K562 (cell line): Measurements from ENCODE around the gene KCNK6. TPM values are rescaled to one million over a fixed set of nuclear protein-coding genes. Genes with fewer than 3 reads are reported as not detected.

Source experiments
- ATAC-seq: fragments of 200-7000 bp; cut with Tn5 transposase; 3 replicates; pipeline ENCODE4 v1.9.1; 2020; ENCODE audit warnings: moderate library complexity
- BruUV-seq: library from RNA; stranded (reverse); fragments of 400-500 nt; replicated peaks from 2 replicates; lab custom pipeline; 2021; lab: Mats Ljungman, UMichigan
- CTCF ChIA-PET: fragments of 300-600 bp; formaldehyde crosslinking; extraction: SDS; loops from one replicate; lab custom pipeline; 2021; ENCODE audit warnings: low intra/inter-chr PET ratio; lab: Yijun Ruan, JAX
- POLR2A ChIA-PET: fragments of 300-600, 350-650 bp; sonication (Branson Sonifier 250); formaldehyde crosslinking; extraction: SDS; loops from one replicate; lab custom pipeline; 2021; ENCODE audit warnings: antibody characterized with exemption, inconsistent platforms; lab: Yijun Ruan, JAX
- DNase-seq, 4 experiments: peaks; one replicate each; pipeline versions ENCODE4 v3.0.0 to v3.0.0-alpha.2; 2011 to 2018; ENCODE audit warnings: low spot score in 3 of 4, mixed read lengths in 3 of 4; ENCODE audit errors: extremely low read depth in 1 of 4
- FAIRE-seq: peaks from 2 replicates; lab custom pipeline; 2011; peaks lifted over from hg19 to GRCh38; lab: Jason Lieb, UNC
- H2AFZ ChIP-seq: 2 replicates; pipeline ENCODE4 v1.6.0; 2011; ENCODE audit warnings: low read depth, low read length, control low read depth, inconsistent platforms
- H3K27ac ChIP-seq: fragments of 200-600 bp; 3 replicates; pipeline ENCODE4 v1.8.0; 2011; ENCODE audit warnings: low read depth, mild to moderate bottlenecking, control low read depth, inconsistent platforms, low read length, moderate library complexity, mixed read lengths; ENCODE audit errors: extremely low read depth
- H3K27me3 ChIP-seq, 2 experiments: fragments of 300-600 bp in 1 of 2; 2 replicates in 1 of 2; 3 replicates in 1 of 2; pipeline versions ENCODE4 v1.6.0 to v1.8.0; 2011; ENCODE audit warnings: inconsistent platforms in 2 of 2, low read length in 2 of 2, mild to moderate bottlenecking in 1 of 2, mixed read lengths in 1 of 2, moderate library complexity in 1 of 2; ENCODE audit not compliant: control insufficient read depth in 2 of 2, insufficient read depth in 2 of 2
- H3K36me3 ChIP-seq: fragments of 300-600 bp; 3 replicates; pipeline ENCODE4 v1.8.0; 2011; ENCODE audit warnings: mild to moderate bottlenecking, low read length, inconsistent platforms; ENCODE audit not compliant: control insufficient read depth, insufficient read depth
- H3K4me1 ChIP-seq, 2 experiments: fragments of 200-600 bp in 1 of 2; replicated peaks in 1 of 2; 2 replicates in 1 of 2; 3 replicates in 1 of 2; pipeline versions ENCODE4 v1.5.1 to v1.8.0; 2011; ENCODE audit warnings: inconsistent platforms in 2 of 2, low read length in 2 of 2, mild to moderate bottlenecking in 1 of 2, mixed read lengths in 1 of 2, moderate library complexity in 1 of 2; ENCODE audit not compliant: control insufficient read depth in 2 of 2, insufficient read depth in 2 of 2
- H3K4me2 ChIP-seq: 2 replicates; pipeline ENCODE4 v1.6.1; 2011; ENCODE audit warnings: low read length, control low read depth, inconsistent platforms, mixed read lengths; ENCODE audit not compliant: insufficient read depth
- H3K4me3 ChIP-seq: fragments of 200-600 bp; sonication (generic), shearing (Covaris generic); 2 replicates; pipeline ENCODE4 v1.5.1; 2016; ENCODE audit warnings: control low read depth, inconsistent platforms
- H3K79me2 ChIP-seq: fragments of 200-600 bp; 3 replicates; pipeline ENCODE4 v1.8.0; 2011; ENCODE audit warnings: low read length, inconsistent platforms; ENCODE audit not compliant: control insufficient read depth, insufficient read depth
- H3K9ac ChIP-seq, 2 experiments: 2 replicates each; pipeline versions ENCODE4 v1.6.0 to v1.6.1; 2011; ENCODE audit warnings: low read depth in 2 of 2, low read length in 2 of 2, control low read depth in 1 of 2, inconsistent platforms in 1 of 2, mild to moderate bottlenecking in 1 of 2, mixed read lengths in 1 of 2; ENCODE audit not compliant: insufficient read depth in 1 of 2
- H3K9me1 ChIP-seq: one replicate; pipeline ENCODE4 v1.6.0; 2011; ENCODE audit warnings: inconsistent platforms, mild to moderate bottlenecking, low read length, moderate library complexity; ENCODE audit not compliant: control insufficient read depth, insufficient read depth
- H3K9me3 ChIP-seq: replicated peaks from 2 replicates; pipeline ENCODE4 v1.5.1; 2011; ENCODE audit warnings: low read depth, low read length, inconsistent platforms; ENCODE audit not compliant: control insufficient read depth, insufficient read depth
- H4K20me1 ChIP-seq: replicated peaks from 2 replicates; pipeline ENCODE4 v1.6.1; 2011; ENCODE audit warnings: low read length, inconsistent platforms, mixed read lengths; ENCODE audit not compliant: control insufficient read depth, insufficient read depth
- ASH1L ChIP-seq: fragments of 450-650 bp; IDR thresholded peaks from 2 replicates; pipeline ENCODE4 v1.6.1; 2018; ENCODE audit warnings: borderline replicate concordance, mild to moderate bottlenecking, low read depth; ENCODE audit not compliant: partially characterized antibody
- ESRRA ChIP-seq: fragments of 450-650 bp; IDR thresholded peaks from 2 replicates; pipeline ENCODE4 v1.6.1; 2014; ENCODE audit warnings: low read depth, mild to moderate bottlenecking, moderate library complexity, borderline replicate concordance
- ILK ChIP-seq: fragments of 450-650 bp; IDR thresholded peaks from 2 replicates; pipeline ENCODE4 v1.6.1; 2016; ENCODE audit warnings: missing genetic modification characterization, low read depth, mild to moderate bottlenecking, missing compliant biosample characterization, moderate library complexity, borderline replicate concordance
- KDM5B ChIP-seq: fragments of 200-600 bp; sonication (generic); IDR thresholded peaks from 2 replicates; pipeline ENCODE4 v1.6.1; 2012; ENCODE audit warnings: low read depth, mild to moderate bottlenecking, moderate library complexity, low read length, control low read depth, inconsistent platforms; ENCODE audit not compliant: insufficient replicate concordance
- NR1H2 ChIP-seq: sonication (generic); formaldehyde crosslinking; IDR thresholded peaks from 2 replicates; pipeline ENCODE4 v1.4.0; 2020; ENCODE audit warnings: mild to moderate bottlenecking, missing genetic modification reagents
- POLR3G ChIP-seq: IDR thresholded peaks from 2 replicates; pipeline ENCODE4 v1.6.1; 2011; ENCODE audit not compliant: insufficient read length, insufficient replicate concordance; ENCODE audit errors: extremely low read depth
- SOX6 ChIP-seq: fragments of 450-650 bp; IDR thresholded peaks from 2 replicates; pipeline ENCODE4 v1.6.1; 2014; ENCODE audit warnings: mild to moderate bottlenecking
- ZFP36 ChIP-seq: fragments of 150-350 bp; IDR thresholded peaks from 2 replicates; pipeline ENCODE4 v1.6.1; 2018; ENCODE audit warnings: low read length, low read depth; ENCODE audit not compliant: partially characterized antibody
- ZNF668 ChIP-seq: fragments of 250-450 bp; sonication (Bioruptor Pico); IDR thresholded peaks from 2 replicates; pipeline ENCODE4 v1.8.0; 2022; ENCODE audit warnings: mild to moderate bottlenecking, inconsistent platforms
- WGBS: fragments of 100-300 bp; shearing (Covaris generic); methylation state at CpG from one replicate; pipeline ENCODE4 v1.1.6; 2016; ENCODE audit warnings: low coverage, mixed read lengths; ENCODE audit not compliant: insufficient coverage; ENCODE audit errors: missing lambda C conversion rate; 5-methylcytosine and 5-hydroxymethylcytosine counted together
- in situ Hi-C: fragments of 300-500 bp; cut with MboI; formaldehyde crosslinking; loops from 4 replicates; pipeline ENCODE4 v1.15.0; 2018; ENCODE audit warnings: inconsistent platforms, mixed read lengths
- intact Hi-C: fragments of 100-400 bp; cut with micrococcal nuclease; formaldehyde crosslinking; loops from 2 replicates; pipeline ENCODE4 v1.14.2; 2022
- polyA plus RNA-seq, 8 experiments: library from polyadenylated mRNA; depleted of rRNA in 4 of 8; stranded (reverse) in 5 of 8; unstranded in 3 of 8; fragments of >200 nt; fragmentation: Nextera tagmentation in 2 of 8; fragmentation: Illumina TruSeq in 1 of 8; extraction: Ambion mirVana in 2 of 8; extraction: Trizol in 1 of 8; gene quantifications; 2 replicates each; pipeline versions ENCODE4 v1.2.1 to v1.2.3, GENCODE V29; 2011 to 2014; ENCODE audit warnings: inconsistent platforms in 1 of 8, missing spikeins in 1 of 8
- total RNA-seq, 7 experiments: library from RNA; depleted of rRNA in 6 of 7; stranded (reverse); fragments of >200 nt in 6 of 7; fragmentation: Illumina TruSeq in 2 of 7; extraction: Trizol in 2 of 7; gene quantifications; 2 replicates each; pipeline versions ENCODE4 v1.2.1 to v1.2.3, GENCODE V29; 2011 to 2021; ENCODE audit warnings: low replicate concordance in 1 of 7
- TF ChIP-seq, protein P1 (sequence below): fragments of 450-650 bp; formaldehyde crosslinking; IDR thresholded peaks from 2 replicates; pipeline ENCODE4 v1.4.0; 2020; ENCODE audit warnings: mild to moderate bottlenecking, mixed read lengths

The KCNK6 gene
- total and polyA plus RNA-seq, 9 of the 15 experiments (the other 6 are each of a cell fraction or from before 2014, with no cell fraction given): 0.05 to 0.42 (median 0.15) TPM

DNA sequence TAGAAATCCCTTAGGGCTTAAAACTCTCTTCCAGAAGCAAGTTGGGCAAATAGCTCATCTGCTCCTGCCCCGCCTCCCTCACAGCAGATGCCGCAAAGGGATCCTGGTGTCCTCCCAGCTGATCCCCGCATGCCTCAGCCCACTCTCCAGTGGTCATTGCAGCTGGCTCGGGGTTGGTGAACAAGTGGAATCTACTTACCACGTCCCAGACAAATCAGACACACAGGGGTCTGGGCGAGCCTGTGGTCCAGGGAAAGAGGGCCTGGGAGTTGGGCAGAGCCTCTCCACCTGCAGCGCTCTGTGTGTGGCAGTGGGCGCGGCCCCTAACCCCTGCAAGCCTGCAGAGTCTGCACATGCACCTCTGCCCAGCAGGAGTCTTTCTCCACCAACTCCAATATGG lies 26.4 kb upstream of the KCNK6 start:
- intact Hi-C loops: no loop called here

DNA sequence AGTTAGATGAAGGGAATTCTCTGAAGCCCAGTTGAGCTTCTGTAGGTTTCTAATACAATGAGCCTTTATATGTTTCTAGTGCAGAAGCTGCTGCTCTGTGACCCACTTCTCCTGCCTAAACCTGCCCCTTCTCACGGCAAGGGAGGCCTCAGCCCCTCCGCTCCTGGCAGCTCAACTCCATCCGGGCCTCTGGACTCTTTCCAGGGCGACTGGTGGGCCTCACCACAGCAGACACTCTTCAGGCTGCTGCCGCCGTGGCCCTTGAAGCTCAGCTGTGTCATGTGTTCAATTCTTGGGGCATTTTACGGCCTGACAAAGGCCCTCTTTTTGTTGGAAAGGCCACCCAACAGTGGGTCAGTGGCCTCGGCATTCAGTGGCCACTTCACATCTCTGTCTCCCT lies 25.6 kb upstream of the KCNK6 start:
- POLR2A ChIA-PET: no interaction called here

More for the DNA sequence above, 26.4 kb upstream of the KCNK6 start:
- peaks cover 0 to 22% of the 10 kb centered on the region in 2 experiments; a peak in 2 of 5 replicates for H3K4me1 ChIP-seq
- no peaks in the 10 kb centered on the region for H3K9me1 ChIP-seq
- WGBS: 79% methylated on average over 9 of the region's 9 CpGs
- no peak for FAIRE-seq
- H3K36me3 ChIP-seq: no peaks in the 10 kb centered on the region
- no peak overlapping the region for H3K4me3 ChIP-seq
- BruUV-seq: no TSS peak
- no peaks in the 10 kb centered on the region for H3K9me3 ChIP-seq
- DNase-seq: no peak
- ChIA-PET CTCF (no interaction called here), POLR2A (no interaction called here)
- no peaks in the 10 kb centered on the region for H3K27me3 ChIP-seq
- no peak overlapping the region for H3K4me2 ChIP-seq
- H3K9ac ChIP-seq: peak overlapping the region in 1 of 2 experiments; percentile 11; a peak in 1 of 4 replicates
- no peaks in the 10 kb centered on the region for H3K79me2 ChIP-seq
- no peak for ATAC-seq
- H4K20me1 ChIP-seq: no peaks in the 10 kb centered on the region
- TF ChIP-seq KDM5B: no peak
- no peak for TF ChIP-seq ILK
- H2AFZ ChIP-seq: no peak overlapping the region
- H3K27ac ChIP-seq: no peak overlapping the region
- in situ Hi-C loops: no loop called here

More for the DNA sequence above, 25.6 kb upstream of the KCNK6 start:
- Histone ChIP-seq H3K4me3 (no peak overlapping the region), H3K9ac (peak overlapping the region in 1 of 2 experiments; percentile 19; a peak in 1 of 4 replicates), H3K27me3 (no peaks in the 10 kb centered on the region), H2AFZ (peak overlapping the region; percentile 33; the same call in 1 of the 2 replicates), H3K4me2 (no peak overlapping the region), H3K9me3 (no peaks in the 10 kb centered on the region), H3K27ac (no peak overlapping the region), H3K4me1 (peaks cover 0 to 19% of the 10 kb centered on the region in 2 experiments; a peak in 3 of 5 replicates)
- FAIRE-seq (no peak), DNase-seq (no peak)
- CTCF ChIA-PET: no interaction called here
- 63% methylated on average over 8 of the region's 8 CpGs for WGBS
- TF ChIP-seq, protein P1, sequence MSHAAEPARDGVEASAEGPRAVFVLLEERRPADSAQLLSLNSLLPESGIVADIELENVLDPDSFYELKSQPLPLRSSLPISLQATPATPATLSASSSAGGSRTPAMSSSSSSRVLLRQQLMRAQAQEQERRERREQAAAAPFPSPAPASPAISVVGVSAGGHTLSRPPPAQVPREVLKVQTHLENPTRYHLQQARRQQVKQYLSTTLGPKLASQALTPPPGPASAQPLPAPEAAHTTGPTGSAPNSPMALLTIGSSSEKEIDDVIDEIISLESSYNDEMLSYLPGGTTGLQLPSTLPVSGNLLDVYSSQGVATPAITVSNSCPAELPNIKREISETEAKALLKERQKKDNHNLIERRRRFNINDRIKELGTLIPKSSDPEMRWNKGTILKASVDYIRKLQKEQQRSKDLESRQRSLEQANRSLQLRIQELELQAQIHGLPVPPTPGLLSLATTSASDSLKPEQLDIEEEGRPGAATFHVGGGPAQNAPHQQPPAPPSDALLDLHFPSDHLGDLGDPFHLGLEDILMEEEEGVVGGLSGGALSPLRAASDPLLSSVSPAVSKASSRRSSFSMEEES (CRISPR knock-in tag): no peak
- TF ChIP-seq NR1H2 (no peak), ESRRA (no peak), POLR3G (no peak), ZFP36 (no peak), ZNF668 (CRISPR knock-in tag) (no peak), ASH1L (no peak), SOX6 (no peak)
- TF ChIP-seq, all 486 proteins: peak for 0
- in situ Hi-C loops (no loop called here), intact Hi-C loops (no loop called here)
- no TSS peak for BruUV-seq
- Histone ChIP-seq H3K9me1 (no peaks in the 10 kb centered on the region), H4K20me1 (no peaks in the 10 kb centered on the region), H3K36me3 (no peaks in the 10 kb centered on the region), H3K79me2 (no peaks in the 10 kb centered on the region)
- ATAC-seq: no peak
